ENCODE data around the gene MYMX. TPM values are rescaled to one million over a fixed set of nuclear protein-coding genes. Genes with fewer than 3 reads are reported as not detected.

Gene MYMX
- total RNA-seq, 1 experiment from 2014 or later: 1.8 TPM

GRCh38 chr6:44249082-44249748 lies 32.5 kb downstream of the MYMX start:
- H3K27ac ChIP-seq (ENCODE audit: low read length): peak overlapping the region; percentile 100
- intact Hi-C loops (cut with micrococcal nuclease; ENCODE audit: unreplicated experiment): no loop called here
- BruUV-seq (replicated peaks): no TSS peak
- peak overlapping the region; percentile 99 to 100 for H3K4me3 ChIP-seq (ENCODE audit: low read depth in 2 of 2, low read length in 2 of 2)
- TF ChIP-seq REST (IDR thresholded peaks at IDR 0.05; ENCODE audit: insufficient read depth in 1 of 2, low read depth in 2 of 2, low read length in 1 of 2) (no peak), POLR2AphosphoS5 (IDR thresholded peaks at IDR 0.05; ENCODE audit: low read depth, low read length) (peak; percentile 32)
- H3K4me1 ChIP-seq (ENCODE audit: control insufficient read depth, insufficient read depth, low read length): peaks cover 45% of the 10 kb centered on the region
- H3K27me3 ChIP-seq (ENCODE audit: control insufficient read depth, insufficient read depth, low read length): no peaks in the 10 kb centered on the region
- peaks cover 63% of the 10 kb centered on the region for H3K36me3 ChIP-seq (ENCODE audit: control insufficient read depth, insufficient read depth, low read length)
- ATAC-seq: no peak
- ChIA-PET POLR2A (interaction anchor here (0.7 kb wide), 1 partner anchor 164 kb away, joined by 5 read pairs; no protein-coding TSS in a partner anchor), CTCF (no interaction called here)
- no peaks in the 10 kb centered on the region for H3K9me3 ChIP-seq (ENCODE audit: control insufficient read depth, insufficient read depth, low read depth, low read length)
- in situ Hi-C loops (cut with HindIII; ENCODE audit: low pct_unique_long_range_greater_than_20kb, low sequenced_read_pairs): no loop called here
- DNase-seq (ENCODE audit: low read depth, low spot score): no peak

- ATAC-seq (no peak), DNase-seq (ENCODE audit: low read depth, low spot score) (no peak)
- H3K9me3 ChIP-seq (ENCODE audit: control insufficient read depth, insufficient read depth, low read depth, low read length): no peaks in the 10 kb centered on the region
- in situ Hi-C loops (cut with HindIII; ENCODE audit: low pct_unique_long_range_greater_than_20kb, low sequenced_read_pairs) (no loop called here), intact Hi-C loops (cut with micrococcal nuclease; ENCODE audit: unreplicated experiment) (loop anchor here (10.0 kb wide), 1 partner anchor 155 kb away; no protein-coding TSS in a partner anchor)
- H3K4me3 ChIP-seq (ENCODE audit: low read depth in 2 of 2, low read length in 2 of 2): peak overlapping the region; percentile 99 to 100
- peaks cover 63% of the 10 kb centered on the region for H3K36me3 ChIP-seq (ENCODE audit: control insufficient read depth, insufficient read depth, low read length)
- H3K27me3 ChIP-seq (ENCODE audit: control insufficient read depth, insufficient read depth, low read length): no peaks in the 10 kb centered on the region
- ChIA-PET CTCF (no interaction called here), POLR2A (no interaction called here)
- no peak for TF ChIP-seq TCF7L2 (IDR thresholded peaks at IDR 0.05; ENCODE audit: low read depth, low read length)
- no peak for TF ChIP-seq CTCF (IDR thresholded peaks at IDR 0.05)
- no peak for TF ChIP-seq SIN3A (IDR thresholded peaks at IDR 0.05; ENCODE audit: borderline replicate concordance, insufficient read depth, low read depth, low read length)
- TF ChIP-seq REST (IDR thresholded peaks at IDR 0.05; ENCODE audit: insufficient read depth in 1 of 2, low read depth in 2 of 2, low read length in 1 of 2): no peak
- no peak for TF ChIP-seq POLR2AphosphoS5 (IDR thresholded peaks at IDR 0.05; ENCODE audit: low read depth, low read length)
- H3K4me1 ChIP-seq (ENCODE audit: control insufficient read depth, insufficient read depth, low read length): peaks cover 52% of the 10 kb centered on the region
- H3K27ac ChIP-seq (ENCODE audit: low read length): peak overlapping the region; percentile 68
- TSS peak; percentile 67 for BruUV-seq (replicated peaks)
Observed at GRCh38 chr6:44250067-44250717, 33.5 kb downstream of the MYMX start.
